HG02938 (cell line): ENCODE measurements around the gene TBX6.

Source experiments
- ATAC-seq: cut with Tn5 transposase; IDR thresholded peaks from one replicate; pipeline ENCODE4 v1.9.1; 2021; ENCODE audit warnings: mild to moderate bottlenecking, moderate library complexity; ENCODE audit not compliant: unreplicated experiment

TBX6 gene

GRCh38 chr16:30113711-30114333 is 22.1 kb upstream of the TBX6 start:
- ATAC-seq, result no peak

GRCh38 chr16:30113031-30113710 is 21.4 kb upstream of the TBX6 start, which contains the start of gene GDPD3:
Gene GDPD3 (minus strand): TSS chr16:30113537. CDS start chr16:30113478, 59 bp downstream.
- ATAC-seq, result no peak

GRCh38 chr16:30112197-30113030 is 20.7 kb upstream of the TBX6 start:
- ATAC-seq, result no peak

- no peak for ATAC-seq
Observed at GRCh38 chr16:30110661-30111060, 18.9 kb upstream of the TBX6 start.

- no peak for ATAC-seq
Observed at GRCh38 chr16:30108059-30108850, 16.5 kb upstream of the TBX6 start.

GRCh38 chr16:30104492-30104891 is 12.8 kb upstream of the TBX6 start:
- ATAC-seq, result no peak

- no peak for ATAC-seq
Observed at GRCh38 chr16:30104090-30104489, 12.4 kb upstream of the TBX6 start.

GRCh38 chr16:30096862-30097563 is 5.3 kb upstream of the TBX6 start:
- ATAC-seq, result no peak

GRCh38 chr16:30096105-30096861 is 4.6 kb upstream of the TBX6 start, which contains the start of gene YPEL3:
Gene YPEL3 (minus strand): TSS chr16:30096213. CDS start chr16:30095482, 731 bp downstream.
- ATAC-seq, result peak; percentile 32

GRCh38 chr16:30095166-30096078 is 3.7 kb upstream of the TBX6 start:
- no peak for ATAC-seq

GRCh38 chr16:30094541-30095165 is 2.9 kb upstream of the TBX6 start:
- ATAC-seq, result no peak

- peak; percentile 43 for ATAC-seq
Observed at GRCh38 chr16:30092373-30093010, 768 bp upstream of the TBX6 start.

GRCh38 chr16:30090610-30091331 is 953 bp downstream of the TBX6 start:
- ATAC-seq, result no peak

- ATAC-seq, result no peak
Observed at GRCh38 chr16:30088832-30089624, 2.7 kb downstream of the TBX6 start.

GRCh38 chr16:30088237-30088831 is 3.4 kb downstream of the TBX6 start:
- ATAC-seq, result no peak
